ENCODE data around the gene CXCR6. TPM values are rescaled to one million over a fixed set of nuclear protein-coding genes. Genes with fewer than 3 reads are reported as not detected.

CXCR6 gene
- total RNA-seq, 1 experiment from 2014 or later = not detected

DNA sequence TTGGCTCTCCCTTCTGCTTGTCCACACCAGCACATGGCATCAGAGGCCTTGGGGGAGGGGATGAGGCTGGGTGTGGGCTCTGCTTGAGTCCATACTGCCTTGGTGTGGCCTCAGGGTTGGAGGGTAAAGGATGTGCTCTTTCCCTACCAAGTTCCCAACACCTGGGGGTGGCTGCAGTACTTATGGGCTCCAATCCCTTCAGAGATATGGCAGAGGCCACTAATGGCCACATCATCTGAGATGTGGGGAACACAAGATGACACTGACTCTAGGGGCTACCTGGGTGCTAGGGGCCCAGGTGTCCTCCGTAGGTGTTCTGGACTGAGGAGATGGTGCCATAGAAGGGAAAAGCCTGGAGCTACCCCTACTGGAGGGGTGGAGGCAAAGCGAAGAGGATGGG lies 6.9 kb downstream of the CXCR6 start:
- Histone ChIP-seq H3K4me1 (ENCODE audit: insufficient read depth, low read length) (no peaks in the 10 kb centered on the region), H3K9me3 (ENCODE audit: control insufficient read depth, low read depth, low read length) (no peaks in the 10 kb centered on the region), H2BK12ac (ENCODE audit: insufficient read length, low read depth, low read length) (no peak overlapping the region), H4K91ac (ENCODE audit: insufficient read length, low read depth, low read length) (no peak overlapping the region), H2AFZ (ENCODE audit: low read length) (no peak overlapping the region), H3K4me2 (ENCODE audit: insufficient read depth, insufficient read length, low read length) (no peak overlapping the region), H3K4ac (ENCODE audit: low read depth, low read length) (no peak overlapping the region), H2BK120ac (ENCODE audit: low read depth, low read length, poor library complexity, severe bottlenecking) (no peak overlapping the region), H3K79me1 (ENCODE audit: insufficient read depth, low read depth, low read length, poor library complexity, severe bottlenecking) (no peaks in the 10 kb centered on the region), H2BK20ac (ENCODE audit: low read depth, low read length, poor library complexity, severe bottlenecking) (no peak overlapping the region), H3K9ac (ENCODE audit: extremely low read depth, insufficient read length, low read length) (no peak overlapping the region), H3T11ph (ENCODE audit: low read length) (no peak overlapping the region), H4K5ac (ENCODE audit: insufficient read length, low read depth, low read length) (no peak overlapping the region), H3K23ac (ENCODE audit: insufficient read length, low read depth, low read length) (no peak overlapping the region), H3K27me3 (ENCODE audit: insufficient read depth, low read length) (no peaks in the 10 kb centered on the region), H2AK5ac (ENCODE audit: insufficient read length, low read length) (no peak overlapping the region), H2BK5ac (ENCODE audit: insufficient read length, low read length) (no peak overlapping the region), H4K20me1 (ENCODE audit: control insufficient read depth, insufficient read depth, insufficient read length) (no peaks in the 10 kb centered on the region), H3K18ac (ENCODE audit: insufficient read length, low read depth, low read length) (no peak overlapping the region), H2BK15ac (ENCODE audit: low read depth, low read length) (no peak overlapping the region), H3K23me2 (ENCODE audit: insufficient read length, low read depth, low read length, poor library complexity, severe bottlenecking) (no peaks in the 10 kb centered on the region), H4K8ac (replicated peaks; ENCODE audit: insufficient read length, low read depth, low read length) (no peak overlapping the region), H3K79me2 (ENCODE audit: insufficient read depth, low read length) (no peaks in the 10 kb centered on the region), H3K27ac (ENCODE audit: insufficient read length, low read depth, low read length) (no peak overlapping the region), H3K14ac (ENCODE audit: insufficient read depth, low read length) (no peak overlapping the region), H3K56ac (ENCODE audit: insufficient read length, low read depth, low read length) (no peak overlapping the region)
- Mint-ChIP-seq H3K9me3 (no peaks in the 10 kb centered on the region), H3K36me3 (ENCODE audit: insufficient read depth in 1 of 3, low read depth in 3 of 3) (peaks cover 21 to 76% (median 74%) of the 10 kb centered on the region in 3 experiments; a peak in 6 of 7 replicates), H3K27me3 (ENCODE audit: low read depth) (no peaks in the 10 kb centered on the region), H3K4me1 (no peaks in the 10 kb centered on the region), H3K4me3 (no peak overlapping the region), H3K27ac (no peak overlapping the region; a peak in 1 of 7 replicates)
- DNase-seq = peak; percentile 8
- TF ChIP-seq CTCF (conservative IDR thresholded peaks at IDR 0.05) = no peak
- no CpG with 5 or more reads among the region's 2 CpGs for WGBS (ENCODE audit: extremely low coverage, insufficient read length, low lambda C conversion rate)

All from H9 (cell line).